Measurements from ENCODE around the gene WDFY4. TPM values are rescaled to one million over a fixed set of nuclear protein-coding genes. Genes with fewer than 3 reads are reported as not detected.

Gene WDFY4
- total RNA-seq, 1 donor from 2014 or later = not detected

DNA sequence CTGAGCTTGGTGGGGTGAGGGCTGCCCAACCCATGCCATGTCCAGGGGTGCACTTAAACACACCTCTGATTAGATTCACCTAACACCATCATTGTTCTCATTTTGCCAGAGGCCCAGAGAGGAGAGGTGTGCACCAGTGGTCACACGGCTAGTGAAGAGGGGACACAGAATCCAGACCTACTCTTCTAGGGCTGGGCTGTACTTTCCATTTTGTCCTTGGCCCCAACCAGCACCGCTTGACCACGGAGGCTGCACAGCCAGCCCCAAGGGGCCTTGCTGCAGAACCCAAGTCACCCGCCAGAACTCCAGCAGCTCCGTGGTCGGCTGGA lies 246 bp upstream of the WDFY4 start:
- no peak for DNase-seq (ENCODE audit: low spot score)

DNA sequence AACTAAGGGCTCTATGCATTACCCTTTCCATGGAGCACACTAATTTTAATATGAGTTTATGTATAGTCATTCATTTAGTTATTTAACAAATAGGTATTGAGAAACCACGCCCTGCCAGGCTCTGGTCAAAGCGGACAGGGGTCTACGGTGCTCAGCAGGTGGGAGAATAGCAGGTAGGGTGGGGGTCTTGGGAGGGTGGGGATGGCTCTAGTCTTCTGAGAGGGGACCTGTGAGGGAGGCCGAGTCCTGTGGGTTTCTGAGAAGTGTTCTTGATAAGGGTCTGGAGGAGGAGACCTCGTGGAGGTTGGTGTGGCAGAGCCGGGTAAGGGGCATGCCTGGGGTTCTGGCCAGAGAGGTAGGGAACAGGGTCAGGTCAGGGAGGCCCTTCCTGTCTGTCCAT lies 1.1 kb downstream of the WDFY4 start:
- H3K4me3 Mint-ChIP-seq (ENCODE audit: unreplicated experiment) = no peak overlapping the region
- no peaks in the 10 kb centered on the region for H3K4me1 Mint-ChIP-seq (ENCODE audit: low read depth)
- no peak overlapping the region for H3K27ac Mint-ChIP-seq (ENCODE audit: unreplicated experiment)
- H3K9me3 Mint-ChIP-seq (ENCODE audit: low read depth) = peaks cover 3% of the 10 kb centered on the region
- TF ChIP-seq, protein P1, sequence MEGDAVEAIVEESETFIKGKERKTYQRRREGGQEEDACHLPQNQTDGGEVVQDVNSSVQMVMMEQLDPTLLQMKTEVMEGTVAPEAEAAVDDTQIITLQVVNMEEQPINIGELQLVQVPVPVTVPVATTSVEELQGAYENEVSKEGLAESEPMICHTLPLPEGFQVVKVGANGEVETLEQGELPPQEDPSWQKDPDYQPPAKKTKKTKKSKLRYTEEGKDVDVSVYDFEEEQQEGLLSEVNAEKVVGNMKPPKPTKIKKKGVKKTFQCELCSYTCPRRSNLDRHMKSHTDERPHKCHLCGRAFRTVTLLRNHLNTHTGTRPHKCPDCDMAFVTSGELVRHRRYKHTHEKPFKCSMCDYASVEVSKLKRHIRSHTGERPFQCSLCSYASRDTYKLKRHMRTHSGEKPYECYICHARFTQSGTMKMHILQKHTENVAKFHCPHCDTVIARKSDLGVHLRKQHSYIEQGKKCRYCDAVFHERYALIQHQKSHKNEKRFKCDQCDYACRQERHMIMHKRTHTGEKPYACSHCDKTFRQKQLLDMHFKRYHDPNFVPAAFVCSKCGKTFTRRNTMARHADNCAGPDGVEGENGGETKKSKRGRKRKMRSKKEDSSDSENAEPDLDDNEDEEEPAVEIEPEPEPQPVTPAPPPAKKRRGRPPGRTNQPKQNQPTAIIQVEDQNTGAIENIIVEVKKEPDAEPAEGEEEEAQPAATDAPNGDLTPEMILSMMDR (IDR thresholded peaks at IDR 0.05) = no peak
- H3K36me3 Mint-ChIP-seq (ENCODE audit: low read depth) = no peaks in the 10 kb centered on the region
- DNase-seq (ENCODE audit: low spot score) = no peak
- H3K27me3 Mint-ChIP-seq (ENCODE audit: low read depth) = peaks cover 13% of the 10 kb centered on the region

More for the DNA sequence above, 246 bp upstream of the WDFY4 start:
- Mint-ChIP-seq H3K4me1 (ENCODE audit: low read depth) (no peaks in the 10 kb centered on the region), H3K4me3 (ENCODE audit: unreplicated experiment) (no peak overlapping the region), H3K9me3 (ENCODE audit: low read depth) (peaks cover 6% of the 10 kb centered on the region), H3K27ac (ENCODE audit: unreplicated experiment) (no peak overlapping the region), H3K27me3 (ENCODE audit: low read depth) (peaks cover 8% of the 10 kb centered on the region), H3K36me3 (ENCODE audit: low read depth) (peaks cover 2% of the 10 kb centered on the region)
- TF ChIP-seq, protein P1 (IDR thresholded peaks at IDR 0.05) = no peak

DNA sequence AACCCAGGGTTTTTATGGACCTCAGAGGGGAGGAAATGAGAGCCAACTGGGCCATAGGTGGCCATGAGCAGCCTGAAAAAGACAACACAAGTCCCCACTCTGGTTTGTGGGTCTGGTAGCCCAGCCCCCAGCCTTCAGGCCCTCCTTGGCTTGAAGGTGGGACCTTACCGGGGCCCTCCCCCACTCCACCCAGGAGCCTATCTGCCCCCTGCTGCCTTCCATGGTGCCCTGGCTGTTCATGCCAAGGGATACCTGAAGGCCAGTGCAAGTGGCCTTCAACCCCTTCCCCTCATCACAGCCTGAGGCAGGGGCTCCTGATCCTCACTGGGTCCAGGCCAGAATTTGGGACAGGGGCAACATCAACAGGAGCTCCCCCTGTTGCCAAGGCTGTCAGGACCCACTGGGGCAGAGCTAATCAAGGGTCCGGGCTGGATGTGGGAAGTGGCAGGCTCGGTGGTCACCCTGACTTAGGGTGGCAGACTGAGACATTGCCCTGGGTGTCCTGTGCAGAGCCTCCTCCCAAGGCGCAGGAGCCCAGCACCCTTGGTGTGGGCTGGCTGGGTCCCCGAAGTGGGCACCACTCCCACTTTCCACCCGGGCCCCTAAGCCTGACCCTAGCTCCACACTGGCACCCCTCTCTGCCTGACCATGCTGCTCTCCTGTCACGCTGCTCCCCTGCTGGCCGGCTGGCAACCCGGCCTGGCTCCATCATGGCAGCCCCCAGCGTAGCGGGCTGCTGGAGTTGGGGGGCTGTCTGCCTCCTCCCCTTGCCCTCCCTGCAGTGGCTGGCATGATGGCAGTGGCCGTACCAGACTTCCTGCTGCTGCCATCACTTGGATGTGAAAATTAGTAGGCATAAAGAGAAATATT lies 6.4 kb downstream of the WDFY4 start:
- Mint-ChIP-seq H3K9me3 (ENCODE audit: low read depth) (no peaks in the 10 kb centered on the region), H3K4me1 (ENCODE audit: low read depth) (no peaks in the 10 kb centered on the region)

DNA sequence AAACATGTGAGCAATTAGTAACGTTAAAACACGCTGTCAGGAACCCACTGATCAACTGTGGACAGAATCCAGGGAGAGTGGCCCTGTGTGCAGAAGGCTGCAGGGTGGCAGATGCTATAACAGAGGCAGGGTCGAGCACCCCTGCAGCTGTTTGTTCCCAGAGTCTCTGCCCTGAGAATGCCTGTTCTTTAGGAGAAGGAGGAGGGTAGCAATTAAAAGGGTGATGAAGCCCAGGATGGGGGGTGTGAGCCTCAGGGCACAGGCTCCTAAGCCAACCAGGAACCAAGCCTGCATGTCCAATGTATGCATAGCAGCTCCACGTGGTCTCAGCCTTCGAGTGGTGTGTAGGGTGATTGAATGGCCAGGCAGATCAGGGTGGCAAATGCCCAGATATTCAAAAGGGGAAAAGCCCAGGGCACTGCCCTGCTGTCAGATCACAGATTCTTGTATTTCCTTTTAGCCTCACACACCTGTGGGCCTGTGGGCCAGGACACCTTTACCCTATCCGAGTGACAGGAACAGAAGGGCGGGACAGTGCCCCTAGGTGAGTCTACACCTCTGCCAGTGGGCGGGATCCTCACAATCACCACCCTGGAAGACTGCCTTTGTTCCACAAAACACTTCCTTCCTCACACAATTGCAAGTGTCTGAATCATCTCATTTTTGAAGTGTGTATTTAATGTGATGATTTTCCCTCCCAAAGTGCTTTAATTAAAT lies 7.3 kb downstream of the WDFY4 start:
- H3K36me3 Mint-ChIP-seq (ENCODE audit: low read depth) = no peaks in the 10 kb centered on the region
- H3K27ac Mint-ChIP-seq (ENCODE audit: unreplicated experiment) = no peak overlapping the region
- H3K4me1 Mint-ChIP-seq (ENCODE audit: low read depth) = no peaks in the 10 kb centered on the region
- H3K27me3 Mint-ChIP-seq (ENCODE audit: low read depth) = peaks cover 39% of the 10 kb centered on the region
- no peaks in the 10 kb centered on the region for H3K9me3 Mint-ChIP-seq (ENCODE audit: low read depth)
- no peak for DNase-seq (ENCODE audit: low spot score)
- no peak overlapping the region for H3K4me3 Mint-ChIP-seq (ENCODE audit: unreplicated experiment)
- TF ChIP-seq, protein P1 (IDR thresholded peaks at IDR 0.05) = no peak

More for the DNA sequence above, 6.4 kb downstream of the WDFY4 start:
- H3K27me3 Mint-ChIP-seq (ENCODE audit: low read depth) = peaks cover 37% of the 10 kb centered on the region
- TF ChIP-seq, protein P1 (IDR thresholded peaks at IDR 0.05) = no peak
- no peak overlapping the region for H3K4me3 Mint-ChIP-seq (ENCODE audit: unreplicated experiment)
- H3K36me3 Mint-ChIP-seq (ENCODE audit: low read depth) = no peaks in the 10 kb centered on the region
- DNase-seq (ENCODE audit: low spot score) = no peak
- no peak overlapping the region for H3K27ac Mint-ChIP-seq (ENCODE audit: unreplicated experiment)

DNA sequence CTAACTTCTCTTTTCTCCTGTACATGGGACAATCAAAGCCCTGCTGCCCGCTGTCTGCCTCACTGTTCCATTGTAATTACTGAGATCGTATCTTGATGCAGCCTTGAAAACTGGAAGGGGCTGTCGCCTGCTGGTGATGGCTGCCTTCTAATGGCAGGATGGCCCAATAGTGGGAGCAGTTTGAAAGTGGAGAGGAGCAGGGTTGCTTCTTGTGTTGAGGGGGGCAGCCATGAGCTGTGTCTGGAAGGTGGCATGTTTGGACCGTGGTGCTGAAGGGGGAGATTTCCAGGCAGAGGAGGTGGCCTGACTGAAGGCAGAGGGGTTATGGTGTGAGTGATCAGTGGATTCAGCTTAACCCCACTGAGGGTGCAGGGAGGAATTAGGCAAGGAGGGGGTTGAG lies 8.1 kb downstream of the WDFY4 start:
- H3K9me3 Mint-ChIP-seq (ENCODE audit: low read depth) = no peaks in the 10 kb centered on the region
- TF ChIP-seq, protein P1 (IDR thresholded peaks at IDR 0.05) = no peak
- H3K4me3 Mint-ChIP-seq (ENCODE audit: unreplicated experiment) = no peak overlapping the region
- H3K4me1 Mint-ChIP-seq (ENCODE audit: low read depth) = no peaks in the 10 kb centered on the region
- peaks cover 41% of the 10 kb centered on the region for H3K27me3 Mint-ChIP-seq (ENCODE audit: low read depth)
- no peak overlapping the region for H3K27ac Mint-ChIP-seq (ENCODE audit: unreplicated experiment)
- no peaks in the 10 kb centered on the region for H3K36me3 Mint-ChIP-seq (ENCODE audit: low read depth)
- no peak for DNase-seq (ENCODE audit: low spot score)

Measured in chondrocyte (in vitro differentiated cells).